Stimulated activated CD8-positive, alpha-beta memory T cell treated with anti-CD3 and anti-CD28 coated beads, Interleukin-12 subunit alpha, Interleukin-12 subunit beta, amount 100 ng/mL, for 24 hours (primary cell): ENCODE measurements around the gene THSD1.

Experiments
- DNase-seq: peaks from one replicate; pipeline ENCODE4 v3.0.0-alpha.2; 2020; ENCODE audit errors: extremely low read depth

The THSD1 gene, protein sequence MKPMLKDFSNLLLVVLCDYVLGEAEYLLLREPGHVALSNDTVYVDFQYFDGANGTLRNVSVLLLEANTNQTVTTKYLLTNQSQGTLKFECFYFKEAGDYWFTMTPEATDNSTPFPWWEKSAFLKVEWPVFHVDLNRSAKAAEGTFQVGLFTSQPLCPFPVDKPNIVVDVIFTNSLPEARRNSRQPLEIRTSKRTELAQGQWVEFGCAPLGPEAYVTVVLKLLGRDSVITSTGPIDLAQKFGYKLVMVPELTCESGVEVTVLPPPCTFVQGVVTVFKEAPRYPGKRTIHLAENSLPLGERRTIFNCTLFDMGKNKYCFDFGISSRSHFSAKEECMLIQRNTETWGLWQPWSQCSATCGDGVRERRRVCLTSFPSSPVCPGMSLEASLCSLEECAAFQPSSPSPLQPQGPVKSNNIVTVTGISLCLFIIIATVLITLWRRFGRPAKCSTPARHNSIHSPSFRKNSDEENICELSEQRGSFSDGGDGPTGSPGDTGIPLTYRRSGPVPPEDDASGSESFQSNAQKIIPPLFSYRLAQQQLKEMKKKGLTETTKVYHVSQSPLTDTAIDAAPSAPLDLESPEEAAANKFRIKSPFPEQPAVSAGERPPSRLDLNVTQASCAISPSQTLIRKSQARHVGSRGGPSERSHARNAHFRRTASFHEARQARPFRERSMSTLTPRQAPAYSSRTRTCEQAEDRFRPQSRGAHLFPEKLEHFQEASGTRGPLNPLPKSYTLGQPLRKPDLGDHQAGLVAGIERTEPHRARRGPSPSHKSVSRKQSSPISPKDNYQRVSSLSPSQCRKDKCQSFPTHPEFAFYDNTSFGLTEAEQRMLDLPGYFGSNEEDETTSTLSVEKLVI

DNA sequence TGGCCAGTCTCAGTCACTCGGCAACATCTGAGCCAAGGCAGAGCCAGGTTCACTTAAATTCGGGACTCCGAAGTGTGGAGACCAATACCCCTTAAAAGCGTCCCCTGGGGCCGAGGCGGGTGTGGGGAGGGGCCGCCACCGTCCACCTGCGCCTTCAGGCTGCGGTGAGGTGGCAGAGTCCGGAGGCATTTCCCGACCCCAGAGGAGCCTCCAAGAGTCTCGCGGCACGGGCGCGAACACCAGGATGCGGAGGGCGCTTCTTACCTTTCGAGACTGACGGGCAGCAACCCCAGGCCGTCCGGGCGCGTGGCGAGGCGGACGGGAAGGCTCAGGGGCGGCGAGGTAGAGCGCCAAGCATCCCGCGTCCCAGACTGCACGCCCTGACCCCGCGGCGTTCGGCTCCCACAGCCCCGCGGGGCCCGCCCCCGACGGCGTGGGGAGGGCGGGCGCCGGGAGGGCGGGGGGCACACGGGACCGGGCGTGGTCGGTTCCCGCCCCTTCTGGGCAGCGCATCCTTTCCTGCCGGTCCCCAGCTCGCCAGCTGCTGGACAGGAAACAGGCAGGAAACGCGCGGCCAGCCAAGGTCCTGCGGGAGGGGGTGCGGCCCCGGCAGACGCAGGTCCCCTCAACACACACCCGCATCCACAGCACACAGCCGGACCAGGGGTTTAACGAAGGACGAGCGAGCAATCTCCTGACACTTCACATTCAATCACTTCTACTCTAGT, at the start of gene THSD1:
Gene THSD1, minus strand, starts transcription at position 406 of the 728 bp plus-strand sequence. CDS start 3,572 bp downstream, outside the sequence.
- DNase-seq = no peak

DNA sequence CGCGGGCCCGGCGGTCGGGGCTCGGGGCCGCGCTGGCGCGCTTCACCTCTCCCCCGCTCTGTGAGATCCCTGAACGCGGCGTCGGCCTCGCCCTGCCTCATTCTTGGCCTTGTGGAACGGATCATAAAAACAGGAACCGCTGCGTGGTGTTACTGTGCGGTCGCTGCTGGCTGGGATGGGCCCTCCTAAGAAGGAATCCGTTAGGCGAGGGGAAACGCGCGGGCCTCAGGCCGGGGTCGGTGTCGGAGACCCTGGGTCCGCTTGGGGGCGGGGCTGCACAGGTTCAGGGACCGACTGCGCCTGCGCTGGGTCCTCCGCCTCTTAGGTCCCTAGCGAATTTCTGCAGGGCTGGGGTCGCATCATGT, 49.7 kb upstream of the THSD1 start:
- DNase-seq = peak; percentile 53

DNA sequence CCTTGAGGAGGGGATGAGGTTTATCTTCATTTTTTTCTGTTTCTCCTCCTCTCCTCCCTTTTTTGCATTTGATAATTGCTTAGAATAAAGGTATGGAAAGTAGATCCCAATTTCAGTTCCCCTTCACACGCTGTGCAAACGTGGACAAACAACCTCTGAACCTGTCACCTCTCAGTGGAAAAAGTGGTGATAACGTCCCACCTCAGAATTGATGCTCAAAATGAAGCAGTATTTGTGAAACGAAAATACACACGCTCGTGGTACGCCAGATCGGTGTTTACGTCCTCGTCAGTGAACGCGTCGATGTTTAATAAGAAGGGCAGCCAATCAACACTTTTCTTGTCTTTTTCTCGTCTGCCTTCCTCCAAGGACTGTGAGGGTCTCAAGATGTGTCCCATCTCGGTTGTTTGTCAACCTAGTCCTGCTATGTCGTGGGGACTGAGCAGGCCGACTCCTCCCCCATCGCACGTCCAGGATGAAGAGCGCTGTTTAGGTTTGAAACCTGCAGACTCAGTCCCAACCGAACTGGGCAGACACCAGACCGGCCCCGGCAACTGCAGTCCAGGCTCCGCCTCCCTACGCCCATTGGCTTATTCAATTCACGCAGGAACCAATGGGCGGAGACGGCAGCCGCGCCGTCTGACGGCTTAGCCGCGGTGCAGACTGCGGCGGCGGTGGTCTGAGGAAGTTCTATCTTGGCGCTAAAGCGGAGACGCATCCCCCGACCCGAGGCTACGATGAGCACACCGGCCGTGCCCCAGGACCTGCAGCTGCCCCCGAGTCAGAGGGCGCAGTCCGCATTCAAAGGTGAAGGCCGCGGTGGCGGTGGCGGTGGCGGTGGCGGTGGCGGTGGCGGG, 49.1 kb upstream of the THSD1 start, which contains the start of gene CKAP2:
Gene CKAP2, plus strand, starts transcription at position 659 of the 857 bp plus-strand sequence. Its CDS starts 79 bp downstream, at position 738.
- DNase-seq = peak; percentile 83

DNA sequence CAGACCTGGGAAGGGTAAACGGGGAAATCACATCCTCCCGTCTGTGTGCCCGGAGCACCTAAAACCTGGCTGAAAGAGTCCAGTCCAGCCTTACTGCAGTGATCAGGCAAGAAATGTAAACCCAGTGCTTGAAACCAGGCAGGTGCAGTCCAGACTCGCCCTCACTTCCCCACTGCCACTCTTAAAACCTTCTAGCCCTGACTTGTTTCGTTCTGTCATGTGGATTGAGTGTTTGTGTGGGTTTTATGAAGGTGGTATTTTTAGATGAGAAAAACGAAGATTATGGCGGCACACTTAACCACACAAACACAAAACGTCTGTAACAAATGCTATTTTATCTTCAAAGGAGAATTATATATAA, 48.5 kb upstream of the THSD1 start:
- no peak for DNase-seq

DNA sequence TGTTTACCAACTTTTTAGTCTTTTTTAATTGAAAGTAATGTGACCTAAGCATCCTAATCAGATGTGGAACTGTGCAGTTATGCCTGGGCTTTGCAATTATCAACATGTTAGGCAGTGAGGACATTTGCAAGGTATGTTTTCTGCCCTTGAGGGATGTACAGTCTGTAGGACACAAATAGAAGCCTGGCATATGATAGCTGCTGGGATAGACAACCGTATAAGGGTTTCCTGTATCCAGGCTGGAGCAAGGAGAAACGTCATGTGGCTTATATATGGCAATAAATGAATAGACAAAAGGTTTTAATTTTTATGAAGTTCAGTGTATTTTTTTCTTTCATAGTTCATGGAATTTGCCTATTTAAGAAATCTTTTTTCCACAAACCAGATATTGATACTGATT, 46.5 kb upstream of the THSD1 start:
- DNase-seq = no peak

DNA sequence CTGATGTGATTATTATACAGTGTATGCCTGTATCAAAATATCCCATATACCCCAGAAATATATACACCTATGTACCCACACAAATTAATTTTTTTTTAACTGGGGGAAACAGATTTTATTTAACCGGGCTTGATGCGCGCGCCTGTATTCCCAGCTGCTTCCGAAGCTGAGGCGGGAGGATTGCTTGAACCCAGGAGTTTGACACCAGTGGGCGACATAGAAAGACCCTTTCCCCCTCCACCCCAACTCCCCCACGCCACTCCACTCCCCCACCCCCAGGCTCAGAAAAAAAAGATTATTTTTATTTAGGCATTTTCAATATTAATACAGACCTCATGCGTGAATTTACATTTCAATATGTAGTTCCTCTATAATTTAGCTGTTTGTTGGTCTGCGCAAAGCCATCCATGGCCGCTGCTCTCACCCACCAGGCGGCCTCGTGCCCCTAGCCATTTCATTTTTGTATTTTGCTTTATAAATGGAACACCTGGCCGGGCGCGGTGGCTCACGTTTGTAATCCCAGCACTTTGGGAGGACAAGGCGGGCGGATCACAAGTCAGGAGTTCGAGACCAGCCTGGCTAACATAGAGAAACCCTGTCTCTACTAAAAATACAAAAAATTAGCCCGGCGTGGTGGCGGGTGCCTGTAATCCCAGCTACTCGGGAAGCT, 45.3 kb upstream of the THSD1 start:
- no peak for DNase-seq

DNA sequence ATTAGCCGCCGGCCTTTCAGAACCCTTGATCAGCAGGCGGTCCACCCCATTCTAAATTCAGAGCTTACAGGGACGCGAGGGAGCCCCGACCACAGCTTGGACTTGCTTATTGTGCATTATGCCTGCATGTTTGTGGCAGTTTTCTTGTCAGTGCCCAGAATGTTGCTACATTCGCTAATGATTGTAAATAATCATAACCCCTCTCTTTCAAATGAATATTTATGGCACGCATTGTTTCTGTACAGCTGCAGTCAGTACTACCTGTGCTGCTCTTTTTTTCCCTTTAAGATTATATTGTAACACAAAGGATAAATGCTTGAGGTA, 44.8 kb upstream of the THSD1 start:
- no peak for DNase-seq

DNA sequence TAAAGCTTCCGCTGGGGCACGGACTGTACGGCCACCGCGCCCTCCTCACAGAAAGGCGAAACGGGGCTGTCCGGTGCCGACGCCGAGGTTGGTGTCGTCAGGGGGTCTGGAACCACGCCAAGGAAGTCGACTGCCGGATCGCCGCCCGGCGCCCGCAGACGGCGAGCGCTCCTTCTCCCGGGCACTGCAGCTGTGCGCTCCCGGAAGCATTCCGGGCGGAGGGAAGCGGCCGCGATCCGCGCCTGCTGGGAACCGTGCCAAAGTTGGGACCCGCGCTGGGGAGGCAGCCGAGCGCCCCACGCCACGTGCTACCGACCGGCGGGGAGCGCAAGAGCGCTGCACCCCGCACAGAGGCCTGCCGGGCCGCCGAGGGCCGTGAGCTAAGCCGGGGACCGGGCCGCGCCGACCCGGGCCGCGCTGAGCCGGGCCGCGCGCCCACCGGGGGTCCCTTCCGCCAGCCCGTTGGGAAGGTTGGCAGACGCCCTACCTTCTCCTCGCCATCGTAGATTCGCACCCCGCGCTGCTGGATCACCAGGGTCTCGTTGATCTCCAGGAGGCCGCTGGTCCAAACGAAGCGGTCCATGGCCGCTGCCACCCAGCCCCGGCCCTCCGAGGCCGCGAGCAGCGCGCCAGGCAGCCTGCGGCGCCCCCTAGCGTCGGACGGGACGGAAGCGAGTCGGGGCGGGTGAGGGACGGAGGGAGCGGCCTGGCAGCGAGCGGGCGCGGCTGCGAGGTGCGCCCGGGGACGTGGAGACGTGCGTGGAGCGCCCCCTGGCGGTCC, 44.2 kb upstream of the THSD1 start, which contains the start of gene VPS36:
Gene VPS36, minus strand, starts transcription at position 623 of the 781 bp plus-strand sequence. Its CDS starts 40 bp downstream, at position 583.
- peak; percentile 90 for DNase-seq

DNA sequence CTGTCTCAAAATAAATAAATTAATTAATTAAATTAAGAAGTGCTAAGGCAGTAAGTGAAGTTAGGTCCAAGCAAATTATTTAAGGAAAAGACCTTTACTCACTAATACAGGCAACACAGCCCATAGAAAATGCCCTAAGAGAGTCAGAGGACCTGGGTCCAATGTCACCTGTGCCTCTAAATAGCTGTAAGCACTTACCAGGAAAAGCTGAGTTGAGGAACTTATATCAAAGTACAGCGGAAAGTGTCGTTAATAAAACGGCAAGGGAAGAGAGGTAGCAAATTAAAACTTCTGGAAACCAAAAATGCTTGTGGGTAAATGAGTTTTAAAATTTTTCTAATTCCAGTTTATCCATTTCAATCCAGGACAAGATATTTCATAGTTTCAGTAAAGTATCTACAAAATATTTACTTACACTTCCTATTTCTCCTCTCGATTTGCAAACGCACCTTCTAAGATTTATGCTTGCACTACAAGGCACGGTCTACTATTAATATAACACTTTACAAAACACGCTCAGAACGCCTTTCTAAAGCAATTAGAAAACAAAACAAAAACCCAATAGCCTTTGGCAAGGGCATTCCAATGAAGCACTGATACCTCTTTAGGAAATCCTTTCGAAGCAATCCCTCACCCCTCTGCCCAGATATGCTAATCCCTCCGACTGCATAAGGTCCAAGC, 43.5 kb upstream of the THSD1 start:
- DNase-seq = no peak

DNA sequence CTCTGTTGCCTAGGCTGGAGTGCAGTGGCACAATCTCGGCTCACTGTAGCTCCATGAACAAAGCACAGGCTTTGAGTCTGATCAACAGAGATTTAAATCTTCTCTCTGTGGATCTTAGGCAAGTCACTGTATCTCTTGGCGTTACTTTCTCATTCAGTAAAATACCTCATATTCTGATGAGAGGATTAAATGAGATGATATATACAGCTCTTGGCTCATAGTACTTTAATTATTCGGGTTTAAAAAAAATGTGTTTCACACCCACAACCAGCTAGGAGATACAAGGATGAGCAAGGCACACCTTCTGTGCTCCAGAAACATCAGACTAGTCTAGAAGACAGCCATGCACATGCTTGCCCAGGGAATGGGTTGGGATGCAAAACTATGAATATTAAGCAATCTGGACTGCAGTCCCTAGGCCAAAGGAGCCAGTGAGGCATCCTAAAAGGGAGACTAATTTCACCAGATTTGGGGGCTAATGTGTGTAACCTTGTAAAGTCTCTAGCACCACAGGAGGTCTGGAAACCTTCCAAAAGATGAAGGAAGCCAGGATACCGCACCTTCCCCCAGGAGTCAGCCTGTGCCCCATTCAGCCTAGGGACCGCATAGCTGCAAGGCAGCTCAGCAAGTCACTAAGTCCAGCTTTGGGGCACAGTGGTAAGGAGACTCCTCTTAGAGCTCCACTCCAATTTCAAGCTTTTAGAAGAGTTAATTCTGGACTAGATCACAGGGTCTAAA, 42.0 kb upstream of the THSD1 start:
- DNase-seq = no peak

DNA sequence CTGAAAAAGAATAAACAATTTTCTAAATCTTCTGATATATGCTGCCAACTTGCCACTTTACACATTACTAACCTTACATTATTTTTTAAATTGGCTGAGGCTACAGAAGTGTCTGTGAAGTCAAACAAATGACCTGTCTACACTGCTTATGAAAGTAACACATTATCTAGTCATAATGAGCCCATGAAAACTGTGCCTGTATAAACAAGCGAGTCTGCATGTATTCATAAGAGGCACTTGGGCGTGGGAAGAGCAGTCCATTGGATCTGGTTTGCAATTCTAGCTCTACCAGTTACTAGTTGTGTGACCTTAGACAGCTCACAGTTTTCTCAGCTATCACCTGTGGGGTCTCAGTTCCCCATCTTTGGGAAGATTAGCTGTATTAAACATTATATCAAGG, 41.4 kb upstream of the THSD1 start:
- no peak for DNase-seq

DNA sequence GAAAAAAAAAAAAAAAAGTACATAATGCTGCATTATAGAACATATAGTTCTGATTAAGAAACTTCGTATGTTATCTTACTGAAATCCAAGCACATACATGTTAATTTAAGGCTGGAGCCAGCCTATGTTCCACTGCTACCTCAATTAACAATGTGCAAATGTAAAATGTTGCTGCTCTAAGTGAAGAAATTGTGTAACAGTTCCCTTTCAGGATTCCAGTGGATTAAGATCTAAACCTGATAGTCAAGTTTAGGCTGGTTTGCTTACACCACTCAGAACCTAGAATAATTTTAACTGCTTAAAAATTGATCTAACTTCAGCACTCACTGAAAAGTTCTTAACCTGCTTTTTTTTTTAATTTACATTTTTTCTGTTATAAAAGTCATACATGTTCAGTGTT, 40.3 kb upstream of the THSD1 start:
- DNase-seq = no peak

DNA sequence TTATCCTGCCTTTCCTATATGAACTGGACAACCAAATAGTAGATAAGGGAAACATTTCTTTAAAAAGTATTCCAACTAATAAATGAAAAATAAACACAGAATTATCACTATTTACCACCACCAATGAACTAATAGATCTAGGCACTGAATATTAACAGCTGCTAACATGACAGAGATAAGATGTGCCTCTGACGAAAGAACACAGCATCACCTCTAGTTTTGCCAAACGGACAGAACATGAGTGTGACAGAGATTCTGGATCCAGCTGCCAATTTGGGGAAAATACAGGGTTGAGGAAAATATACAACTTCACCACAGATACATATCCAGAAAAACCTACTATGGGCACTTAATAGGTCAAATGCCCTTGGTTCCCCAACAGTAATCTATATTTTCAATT, 26.5 kb upstream of the THSD1 start:
- DNase-seq = no peak

DNA sequence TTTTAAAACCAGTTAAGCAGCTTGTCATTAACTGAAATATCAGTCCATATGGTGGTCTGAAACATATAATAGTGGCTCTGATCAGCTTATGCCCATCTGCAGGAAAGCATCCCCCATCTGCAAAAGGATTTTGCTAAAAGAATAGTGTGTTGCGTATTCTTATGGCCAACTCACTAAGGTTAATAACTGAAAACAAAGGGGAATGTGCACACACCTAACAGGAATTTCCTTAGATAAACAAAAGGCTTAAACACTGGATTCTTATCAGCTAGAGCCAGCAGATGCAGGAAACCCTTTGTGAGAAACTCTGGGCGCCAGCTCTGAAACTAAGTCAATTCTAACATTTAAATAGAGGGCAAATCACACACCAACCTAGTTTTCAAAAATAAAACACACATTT, 22.3 kb upstream of the THSD1 start:
- DNase-seq = no peak

DNA sequence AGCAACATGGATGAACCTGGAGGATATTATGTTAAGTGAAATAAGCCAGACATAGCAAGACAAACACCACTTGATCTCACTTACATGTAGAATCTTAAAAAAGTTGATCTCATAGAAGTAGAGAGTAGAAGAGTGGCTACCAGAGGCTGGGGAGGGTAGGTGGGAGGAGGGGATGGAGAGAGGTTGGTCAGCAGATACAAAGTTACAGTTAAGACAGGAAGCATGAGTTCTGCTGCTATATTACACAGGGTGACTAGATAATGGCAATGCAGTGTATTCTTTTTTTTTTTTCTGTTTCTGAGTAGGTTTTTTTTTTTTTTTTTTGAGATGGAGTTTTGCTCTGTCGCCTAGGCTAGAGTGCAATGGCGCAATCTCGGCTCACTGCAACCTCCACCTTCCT, 15.2 kb upstream of the THSD1 start:
- DNase-seq = no peak

DNA sequence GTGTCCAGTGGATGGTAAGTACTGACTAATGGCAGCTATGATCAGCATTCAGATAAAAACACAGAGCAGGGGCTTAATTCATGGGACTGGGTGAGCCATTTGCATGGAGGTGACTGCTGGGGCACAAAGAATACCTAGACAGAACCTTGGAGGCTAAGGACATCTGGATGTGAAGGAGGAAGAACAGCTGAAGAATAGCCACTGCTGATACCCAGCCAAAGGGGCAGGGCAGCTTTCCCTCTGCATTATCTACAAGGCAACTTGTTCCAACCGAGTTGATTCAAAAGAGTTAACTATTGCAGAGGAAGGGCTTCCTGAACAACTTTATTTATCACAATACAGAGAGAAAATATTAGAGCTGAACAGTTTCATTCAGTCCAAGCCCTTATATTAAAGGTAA, 13.1 kb upstream of the THSD1 start:
- no peak for DNase-seq

DNA sequence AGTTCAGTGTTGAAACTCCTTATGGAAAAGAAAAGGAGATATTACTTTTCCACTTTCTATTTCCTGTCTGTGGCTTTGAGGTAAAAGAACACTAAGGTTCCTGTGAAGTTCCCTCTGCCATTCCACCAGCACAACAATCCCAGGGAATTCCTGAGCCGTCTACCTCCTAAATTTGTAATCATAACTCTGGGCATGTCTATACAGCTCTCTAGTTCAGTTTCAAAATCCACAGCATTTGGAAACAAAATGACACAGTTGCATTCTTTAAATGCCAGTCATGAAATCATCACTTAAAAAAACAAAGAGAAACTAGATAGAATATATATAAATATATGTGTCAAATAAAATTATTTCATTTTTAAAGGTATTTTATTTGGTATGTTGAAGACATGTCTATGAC, 9.0 kb upstream of the THSD1 start:
- DNase-seq = no peak

DNA sequence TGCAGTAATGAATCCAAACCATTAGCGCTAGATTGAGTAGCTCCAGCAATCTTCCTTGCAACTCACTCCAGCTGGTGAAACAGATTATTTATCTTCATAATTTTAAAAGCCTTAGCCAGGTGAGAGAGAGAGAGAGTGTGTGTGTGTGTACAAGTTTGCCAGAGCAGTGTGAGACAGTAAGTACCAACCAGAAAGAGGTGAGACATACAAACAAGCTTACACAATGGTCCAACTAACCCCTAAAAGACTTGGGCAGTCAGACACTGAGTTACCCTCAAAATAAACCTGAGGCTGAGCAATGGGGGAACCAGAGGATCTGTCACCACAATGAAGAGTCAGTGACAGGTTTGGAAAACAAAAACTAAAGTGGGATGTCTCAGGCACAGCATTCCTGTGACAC, 8.1 kb upstream of the THSD1 start:
- no peak for DNase-seq

DNA sequence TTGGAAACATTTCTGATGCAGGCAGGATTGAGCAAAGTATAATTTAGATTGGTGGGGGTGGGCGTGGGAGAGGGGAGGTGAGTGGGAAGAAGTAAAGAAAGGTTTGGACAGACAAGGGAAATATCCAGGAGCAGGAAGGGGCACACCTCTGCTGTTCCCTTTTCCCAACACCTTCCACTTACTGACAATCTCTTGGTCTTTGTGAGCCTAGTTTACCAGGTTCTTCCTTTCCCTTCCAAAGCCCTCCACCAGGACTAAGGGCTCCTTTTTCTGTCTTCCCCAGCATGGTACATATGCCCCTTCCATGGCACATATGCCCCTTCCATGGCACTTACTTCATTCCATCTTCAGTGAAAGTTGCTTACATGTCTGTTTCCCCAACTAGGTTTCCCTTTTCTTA, 6.2 kb upstream of the THSD1 start:
- no peak for DNase-seq
